NB4 (cell line): Measurements from ENCODE around the gene CAPN12.

Source experiments
- POLR2A ChIP-seq: IDR thresholded peaks from 2 replicates; pipeline ENCODE4 v1.6.1; 2011; ENCODE audit warnings: mild to moderate bottlenecking; ENCODE audit not compliant: insufficient read length; ENCODE audit errors: extremely low read depth
- TF ChIP-seq, protein P1 (sequence below): IDR thresholded peaks from one replicate; pipeline ENCODE4 v1.5.1; 2012; ENCODE audit warnings: low read depth, low read length
- TF ChIP-seq, protein P2 (sequence below): IDR thresholded peaks from 2 replicates; pipeline ENCODE4 v1.6.1; 2011; ENCODE audit warnings: low read depth, low read length

DNA sequence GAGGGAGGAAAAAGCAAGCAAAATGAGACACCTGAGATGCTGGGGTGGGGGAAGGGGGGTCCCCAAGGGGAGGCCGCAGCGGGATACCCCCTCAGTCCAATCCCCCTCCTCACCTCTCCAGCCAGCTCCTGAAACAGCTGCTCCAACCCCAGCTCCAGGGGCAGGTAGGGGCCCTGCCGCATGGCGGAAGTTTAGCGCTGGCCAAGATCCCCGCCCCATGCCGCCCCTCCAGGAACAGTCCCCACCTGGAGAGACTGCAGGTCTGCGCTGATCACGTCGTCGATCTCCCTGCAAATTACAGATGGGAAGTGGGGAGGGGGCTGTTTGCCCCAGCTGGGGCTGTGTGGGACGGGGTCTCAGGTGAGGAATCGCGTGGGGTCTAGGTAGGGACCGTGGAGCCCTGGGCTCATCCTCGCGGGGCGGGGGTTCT lies 9.0 kb downstream of the CAPN12 start:
- TF ChIP-seq, protein P1, sequence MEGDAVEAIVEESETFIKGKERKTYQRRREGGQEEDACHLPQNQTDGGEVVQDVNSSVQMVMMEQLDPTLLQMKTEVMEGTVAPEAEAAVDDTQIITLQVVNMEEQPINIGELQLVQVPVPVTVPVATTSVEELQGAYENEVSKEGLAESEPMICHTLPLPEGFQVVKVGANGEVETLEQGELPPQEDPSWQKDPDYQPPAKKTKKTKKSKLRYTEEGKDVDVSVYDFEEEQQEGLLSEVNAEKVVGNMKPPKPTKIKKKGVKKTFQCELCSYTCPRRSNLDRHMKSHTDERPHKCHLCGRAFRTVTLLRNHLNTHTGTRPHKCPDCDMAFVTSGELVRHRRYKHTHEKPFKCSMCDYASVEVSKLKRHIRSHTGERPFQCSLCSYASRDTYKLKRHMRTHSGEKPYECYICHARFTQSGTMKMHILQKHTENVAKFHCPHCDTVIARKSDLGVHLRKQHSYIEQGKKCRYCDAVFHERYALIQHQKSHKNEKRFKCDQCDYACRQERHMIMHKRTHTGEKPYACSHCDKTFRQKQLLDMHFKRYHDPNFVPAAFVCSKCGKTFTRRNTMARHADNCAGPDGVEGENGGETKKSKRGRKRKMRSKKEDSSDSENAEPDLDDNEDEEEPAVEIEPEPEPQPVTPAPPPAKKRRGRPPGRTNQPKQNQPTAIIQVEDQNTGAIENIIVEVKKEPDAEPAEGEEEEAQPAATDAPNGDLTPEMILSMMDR = no peak
- TF ChIP-seq POLR2A = no peak
- TF ChIP-seq, protein P2, sequence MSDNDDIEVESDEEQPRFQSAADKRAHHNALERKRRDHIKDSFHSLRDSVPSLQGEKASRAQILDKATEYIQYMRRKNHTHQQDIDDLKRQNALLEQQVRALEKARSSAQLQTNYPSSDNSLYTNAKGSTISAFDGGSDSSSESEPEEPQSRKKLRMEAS = no peak
